ACHN (cell line): ENCODE measurements around the gene S100A2.

Experiments
- DNase-seq: peaks from one replicate; pipeline ENCODE4 v3.0.0-alpha.2; 2015
- in situ Hi-C: cut with HindIII; loops from 2 replicates; pipeline ENCODE4 v1.10.0; 2017; ENCODE audit warnings: low sequenced_read_pairs, low pct_ligation_motif_present, low pct_unique_long_range_greater_than_20kb

The S100A2 gene

GRCh38 chr1:153565529-153566374 is at the start of gene S100A2:
TSS of gene S100A2 (minus strand) at chr1:153565844. CDS start at chr1:153563877, 1,967 bp downstream.
- DNase-seq = peak; percentile 98
- in situ Hi-C loops = no loop called here

GRCh38 chr1:153615406-153615805 is 49.8 kb upstream of the S100A2 start:
- in situ Hi-C loops = no loop called here
- no peak for DNase-seq

GRCh38 chr1:153614906-153615305 is 49.3 kb upstream of the S100A2 start:
- DNase-seq = no peak
- in situ Hi-C loops = no loop called here

GRCh38 chr1:153614189-153614900 is 48.7 kb upstream of the S100A2 start:
- no peak for DNase-seq
- in situ Hi-C loops = no loop called here

GRCh38 chr1:153613406-153613805 is 47.8 kb upstream of the S100A2 start:
- in situ Hi-C loops = no loop called here

GRCh38 chr1:153612755-153613331 is 47.2 kb upstream of the S100A2 start, which contains the start of gene S100A16:
TSS of gene S100A16 (minus strand) at chr1:153613137. CDS start at chr1:153608151, 4,986 bp downstream.
- DNase-seq = peak; percentile 92
- in situ Hi-C loops = no loop called here

More at GRCh38 chr1:153613406-153613805, 47.8 kb upstream of the S100A2 start:
- DNase-seq = no peak

GRCh38 chr1:153612111-153612754 is 46.6 kb upstream of the S100A2 start:
- DNase-seq = peak; percentile 22
- in situ Hi-C loops = no loop called here

GRCh38 chr1:153611356-153611755 is 45.7 kb upstream of the S100A2 start:
- no peak for DNase-seq
- in situ Hi-C loops = no loop called here

- in situ Hi-C loops = no loop called here
- DNase-seq = no peak
Observed at GRCh38 chr1:153610811-153611301, 45.2 kb upstream of the S100A2 start.

GRCh38 chr1:153610334-153610733 is 44.7 kb upstream of the S100A2 start:
- no peak for DNase-seq
- in situ Hi-C loops = no loop called here

- in situ Hi-C loops = no loop called here
- DNase-seq = no peak
Observed at GRCh38 chr1:153609585-153609907, 43.9 kb upstream of the S100A2 start.

- DNase-seq = no peak
- in situ Hi-C loops = no loop called here
Observed at GRCh38 chr1:153608742-153609584, 43.3 kb upstream of the S100A2 start.

GRCh38 chr1:153608089-153608682 is 42.5 kb upstream of the S100A2 start:
- in situ Hi-C loops = no loop called here
- no peak for DNase-seq

GRCh38 chr1:153607381-153607780 is 41.7 kb upstream of the S100A2 start:
- no peak for DNase-seq
- in situ Hi-C loops = no loop called here

GRCh38 chr1:153606194-153606593 is 40.5 kb upstream of the S100A2 start:
- in situ Hi-C loops = no loop called here
- no peak for DNase-seq

- no peak for DNase-seq
- in situ Hi-C loops = no loop called here
Observed at GRCh38 chr1:153602749-153603148, 37.1 kb upstream of the S100A2 start.

GRCh38 chr1:153599847-153600246 is 34.2 kb upstream of the S100A2 start:
- DNase-seq = no peak
- in situ Hi-C loops = no loop called here
